Fibroblast of lung (primary cell): ENCODE results near the gene HSPB6. TPM values are rescaled to one million over a fixed set of nuclear protein-coding genes. Genes with fewer than 3 reads are reported as not detected.

ENCODE experiments used
- DNase-seq, 2 donors: peaks; one replicate each; pipeline versions ENCODE4 v3.0.0 to v3.0.0-alpha.2; 2010; ENCODE audit warnings: low read depth in 2 of 2
- H2AFZ ChIP-seq: 2 replicates; pipeline ENCODE4 v1.5.1; 2012; ENCODE audit warnings: low read length, control low read depth, inconsistent platforms
- H3K27ac ChIP-seq: 2 replicates; pipeline ENCODE4 v1.5.1; 2011; ENCODE audit warnings: low read length, control low read depth; ENCODE audit not compliant: insufficient read depth
- H3K27me3 ChIP-seq: 2 replicates; pipeline ENCODE4 v1.5.1; 2011; ENCODE audit warnings: mild to moderate bottlenecking, low read length; ENCODE audit not compliant: control insufficient read depth, insufficient read depth
- H3K36me3 ChIP-seq: 2 replicates; pipeline ENCODE4 v1.5.1; 2011; ENCODE audit warnings: low read length; ENCODE audit not compliant: control insufficient read depth, insufficient read depth
- H3K4me1 ChIP-seq: 2 replicates; pipeline ENCODE4 v1.5.1; 2011; ENCODE audit warnings: low read length; ENCODE audit not compliant: control insufficient read depth, insufficient read depth; ENCODE audit errors: extremely low read depth
- H3K4me2 ChIP-seq: 2 replicates; pipeline ENCODE4 v1.5.1; 2011; ENCODE audit warnings: low read length, control low read depth; ENCODE audit not compliant: insufficient read depth; ENCODE audit errors: extremely low read depth
- H3K4me3 ChIP-seq, 4 experiments: fragments of 200-600 bp in 1 of 4; sonication (generic) in 1 of 4; replicated peaks in 1 of 4; 2 replicates each; pipeline ENCODE4 v1.5.1; 2011 to 2016; ENCODE audit warnings: low read length in 4 of 4, low read depth in 3 of 4, mild to moderate bottlenecking in 3 of 4, control low read depth in 2 of 4, inconsistent platforms in 1 of 4, mixed read lengths in 1 of 4; ENCODE audit not compliant: insufficient read depth in 1 of 4; ENCODE audit errors: control extremely low read depth in 1 of 4
- H3K79me2 ChIP-seq: 2 replicates; pipeline ENCODE4 v1.5.1; 2012; ENCODE audit warnings: mild to moderate bottlenecking, low read length, inconsistent platforms; ENCODE audit not compliant: control insufficient read depth, insufficient read depth
- H3K9ac ChIP-seq: 2 replicates; pipeline ENCODE4 v1.5.1; 2011; ENCODE audit warnings: mild to moderate bottlenecking, low read length, control low read depth; ENCODE audit not compliant: insufficient read depth
- H3K9me3 ChIP-seq: 2 replicates; pipeline ENCODE4 v1.5.1; 2012; ENCODE audit warnings: low read depth, low read length; ENCODE audit not compliant: control insufficient read depth, insufficient read depth
- H4K20me1 ChIP-seq: 2 replicates; pipeline ENCODE4 v1.5.1; 2011; ENCODE audit warnings: low read length; ENCODE audit not compliant: control insufficient read depth, insufficient read depth; ENCODE audit errors: extremely low read depth
- EZH2 ChIP-seq: IDR thresholded peaks from 2 replicates; pipeline ENCODE4 v1.5.1; 2012; ENCODE audit warnings: low read length, control low read depth, mild to moderate bottlenecking; ENCODE audit errors: missing control alignments
- polyA plus RNA-seq, 2 donors: library from polyadenylated mRNA; depleted of rRNA in 1 of 2; stranded (reverse) in 1 of 2; unstranded in 1 of 2; fragments of >200 nt; gene quantifications; 2 replicates each; pipeline ENCODE4 v1.2.1, GENCODE V29; 2011 to 2012; ENCODE audit warnings: missing spikeins in 1 of 2
- total RNA-seq: library from RNA; depleted of rRNA; stranded (reverse); fragments of >200 nt; gene quantifications from 2 replicates; pipeline ENCODE4 v1.2.1, GENCODE V29; 2014
- TF ChIP-seq, protein P1 (sequence below), 2 donors: IDR thresholded peaks in 1 of 2; conservative IDR thresholded peaks in 1 of 2; 1 replicate in 1 of 2; 2 replicates in 1 of 2; pipeline ENCODE4 v1.5.1; 2011 to 2012; ENCODE audit warnings: low read length in 2 of 2, control low read depth in 1 of 2, inconsistent platforms in 1 of 2, low read depth in 1 of 2, mild to moderate bottlenecking in 1 of 2

HSPB6 gene
- total and polyA plus RNA-seq, 2 donors (not counting 1 experiment from before 2014, with no cell fraction given): 53.1 to 54.3 TPM

DNA sequence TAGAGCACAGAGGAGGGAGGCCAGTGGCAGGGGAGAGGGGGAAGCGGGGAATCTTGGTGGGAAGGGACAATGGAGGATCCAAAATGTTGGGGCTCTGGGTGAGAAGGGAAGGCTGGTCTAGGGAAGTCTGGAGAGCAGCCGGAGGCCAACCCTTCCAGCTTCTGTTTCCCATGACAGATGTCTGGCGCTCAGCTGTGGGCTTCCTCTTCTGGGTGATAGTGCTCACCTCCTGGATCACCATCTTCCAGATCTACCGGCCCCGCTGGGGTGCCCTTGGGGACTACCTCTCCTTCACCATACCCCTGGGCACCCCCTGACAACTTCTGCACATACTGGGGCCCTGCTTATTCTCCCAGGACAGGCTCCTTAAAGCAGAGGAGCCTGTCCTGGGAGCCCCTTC, 10.3 kb downstream of the HSPB6 start:
- H3K9ac ChIP-seq: no peak overlapping the region

DNA sequence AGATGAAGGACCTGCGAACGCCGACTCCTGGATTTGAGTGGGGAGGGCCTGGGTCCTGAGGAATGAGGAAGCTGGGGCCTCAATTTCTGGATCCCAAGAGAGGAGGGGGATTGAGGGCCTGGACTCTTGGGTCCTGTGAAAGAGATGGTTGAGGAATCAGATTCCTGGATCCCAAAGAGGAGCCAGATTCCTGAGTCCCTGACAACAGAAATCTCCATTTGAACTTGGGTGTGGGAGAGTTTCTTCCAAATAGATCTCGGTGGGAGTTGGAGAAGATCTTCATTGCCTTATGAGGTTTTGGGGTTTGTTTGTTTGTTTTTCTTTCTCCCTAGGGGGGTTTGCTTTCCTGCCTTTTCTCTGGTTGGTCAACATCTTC, 10.8 kb downstream of the HSPB6 start:
- peaks cover 24% of the 10 kb centered on the region for H3K79me2 ChIP-seq
- H3K9ac ChIP-seq: peak overlapping the region; percentile 60
- H3K27me3 ChIP-seq: no peaks in the 10 kb centered on the region
- TF ChIP-seq, protein P1, sequence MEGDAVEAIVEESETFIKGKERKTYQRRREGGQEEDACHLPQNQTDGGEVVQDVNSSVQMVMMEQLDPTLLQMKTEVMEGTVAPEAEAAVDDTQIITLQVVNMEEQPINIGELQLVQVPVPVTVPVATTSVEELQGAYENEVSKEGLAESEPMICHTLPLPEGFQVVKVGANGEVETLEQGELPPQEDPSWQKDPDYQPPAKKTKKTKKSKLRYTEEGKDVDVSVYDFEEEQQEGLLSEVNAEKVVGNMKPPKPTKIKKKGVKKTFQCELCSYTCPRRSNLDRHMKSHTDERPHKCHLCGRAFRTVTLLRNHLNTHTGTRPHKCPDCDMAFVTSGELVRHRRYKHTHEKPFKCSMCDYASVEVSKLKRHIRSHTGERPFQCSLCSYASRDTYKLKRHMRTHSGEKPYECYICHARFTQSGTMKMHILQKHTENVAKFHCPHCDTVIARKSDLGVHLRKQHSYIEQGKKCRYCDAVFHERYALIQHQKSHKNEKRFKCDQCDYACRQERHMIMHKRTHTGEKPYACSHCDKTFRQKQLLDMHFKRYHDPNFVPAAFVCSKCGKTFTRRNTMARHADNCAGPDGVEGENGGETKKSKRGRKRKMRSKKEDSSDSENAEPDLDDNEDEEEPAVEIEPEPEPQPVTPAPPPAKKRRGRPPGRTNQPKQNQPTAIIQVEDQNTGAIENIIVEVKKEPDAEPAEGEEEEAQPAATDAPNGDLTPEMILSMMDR (conservative IDR thresholded peaks at IDR 0.05 in 1 of 2, IDR thresholded peaks at IDR 0.05 in 1 of 2; ENCODE audit: low read depth in 1 of 2, low read length in 2 of 2): no peak
- no peak for TF ChIP-seq EZH2
- peak overlapping the region; percentile 95 for H3K27ac ChIP-seq
- H3K36me3 ChIP-seq: no peaks in the 10 kb centered on the region
- H4K20me1 ChIP-seq: no peaks in the 10 kb centered on the region
- H3K9me3 ChIP-seq: no peaks in the 10 kb centered on the region
- H2AFZ ChIP-seq: no peak overlapping the region
- peak overlapping the region; percentile 72 to 91 (median 82) for H3K4me3 ChIP-seq
- H3K4me1 ChIP-seq: peaks cover 6% of the 10 kb centered on the region
- no peak for DNase-seq
- H3K4me2 ChIP-seq: peak overlapping the region; percentile 86

More for the DNA sequence above, 10.3 kb downstream of the HSPB6 start:
- no peak for DNase-seq
- Histone ChIP-seq H3K4me3 (peak overlapping the region in 2 of 4 experiments; percentile 72 to 91), H3K36me3 (no peaks in the 10 kb centered on the region), H4K20me1 (no peaks in the 10 kb centered on the region), H3K27me3 (no peaks in the 10 kb centered on the region), H3K4me1 (peaks cover 6% of the 10 kb centered on the region), H3K79me2 (peaks cover 24% of the 10 kb centered on the region), H3K9me3 (no peaks in the 10 kb centered on the region), H3K27ac (no peak overlapping the region), H3K4me2 (peak overlapping the region; percentile 86), H2AFZ (no peak overlapping the region)
- TF ChIP-seq EZH2: no peak
- TF ChIP-seq, protein P1 (conservative IDR thresholded peaks at IDR 0.05 in 1 of 2, IDR thresholded peaks at IDR 0.05 in 1 of 2; ENCODE audit: low read depth in 1 of 2, low read length in 2 of 2): no peak

DNA sequence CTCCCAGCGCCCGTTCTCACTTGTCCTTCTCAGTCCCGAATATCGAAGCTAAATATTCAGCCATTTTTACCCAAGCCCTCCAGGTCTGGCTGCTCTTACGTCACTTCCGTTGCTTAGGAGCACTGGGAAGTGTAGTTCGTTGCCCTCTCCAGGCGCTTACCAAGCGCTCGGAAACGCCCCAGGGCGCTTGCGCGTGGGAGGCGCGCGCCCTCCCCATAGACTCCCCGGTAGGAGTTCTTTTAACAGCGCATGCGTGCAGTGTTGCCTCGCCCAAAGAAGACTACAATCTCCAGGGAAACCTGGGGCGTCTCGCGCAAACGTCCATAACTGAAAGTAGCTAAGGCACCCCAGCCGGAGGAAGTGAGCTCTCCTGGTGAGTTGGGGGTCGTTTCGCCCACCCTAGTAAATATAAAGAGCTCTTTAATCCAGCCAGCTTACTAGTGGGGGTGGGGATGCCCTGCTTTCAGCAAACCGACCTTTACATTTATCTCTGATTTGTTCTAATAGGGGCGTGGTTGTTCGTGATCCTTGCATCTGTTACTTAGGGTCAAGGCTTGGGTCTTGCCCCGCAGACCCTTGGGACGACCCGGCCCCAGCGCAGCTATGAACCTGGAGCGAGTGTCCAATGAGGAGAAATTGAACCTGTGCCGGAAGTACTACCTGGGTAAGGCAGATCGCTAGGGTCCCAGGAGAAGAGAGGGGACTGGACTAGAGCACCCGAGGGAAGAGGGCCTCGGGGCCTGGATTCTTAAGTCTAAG, 11.3 kb downstream of the HSPB6 start, which contains the start of the genes PSENEN and U2AF1L4:
Gene PSENEN, plus strand, starts transcription at position 324 of the 759 bp plus-strand sequence. Its CDS starts 280 bp downstream, at position 604.
Gene U2AF1L4, minus strand, starts transcription at position 91 of the 759 bp plus-strand sequence. Its CDS starts 27 bp downstream, at position 64.
- peak within 1 kb of the TSS; percentile 73 for H2AFZ ChIP-seq
- no peak for TF ChIP-seq EZH2
- TF ChIP-seq, protein P1 (conservative IDR thresholded peaks at IDR 0.05 in 1 of 2, IDR thresholded peaks at IDR 0.05 in 1 of 2; ENCODE audit: low read depth in 1 of 2, low read length in 2 of 2): no peak
- H3K27me3 ChIP-seq: no peaks in the 10 kb centered on the region
- peak; percentile 99 to 100 for DNase-seq
- peak within 1 kb of the TSS; percentile 89 for H3K4me2 ChIP-seq
- H3K79me2 ChIP-seq: peaks cover 24% of the 10 kb centered on the region
- H4K20me1 ChIP-seq: no peaks in the 10 kb centered on the region
- peaks cover 8% of the 10 kb centered on the region for H3K4me1 ChIP-seq
- H3K27ac ChIP-seq: peak within 1 kb of the TSS; percentile 95
- H3K9ac ChIP-seq: peak within 1 kb of the TSS; percentile 94
- peak within 1 kb of the TSS; percentile 72 to 91 (median 82) for H3K4me3 ChIP-seq
- H3K36me3 ChIP-seq: no peaks in the 10 kb centered on the region
- no peaks in the 10 kb centered on the region for H3K9me3 ChIP-seq
